Measurements from ENCODE around the gene ESPN. TPM values are rescaled to one million over a fixed set of nuclear protein-coding genes. Genes with fewer than 3 reads are reported as not detected.

Gene ESPN
- total RNA-seq, 1 donor from 2014 or later = 0.66 TPM

GRCh38 chr1:6506210-6507036 is 81.8 kb downstream of the ESPN start:
- H3K36me3 Mint-ChIP-seq (ENCODE audit: low read depth, unreplicated experiment) = no peaks in the 10 kb centered on the region
- no peaks in the 10 kb centered on the region for H3K9me3 ChIP-seq (ENCODE audit: insufficient read depth, low read depth, low read length)
- no peaks in the 10 kb centered on the region for H3K9me3 Mint-ChIP-seq (ENCODE audit: unreplicated experiment)
- no peak overlapping the region for H3K4me3 ChIP-seq (ENCODE audit: insufficient read depth, low read depth, low read length)
- H3K4me1 Mint-ChIP-seq (ENCODE audit: low read depth, unreplicated experiment) = no peaks in the 10 kb centered on the region
- no peak overlapping the region for H2AFZ ChIP-seq (ENCODE audit: low read depth, low read length)
- H3K9ac ChIP-seq (ENCODE audit: low read length) = no peak overlapping the region
- DNase-seq (ENCODE audit: low read depth) (no peak), FAIRE-seq (no peak)
- peaks cover 17% of the 10 kb centered on the region for H3K27me3 Mint-ChIP-seq (ENCODE audit: low read depth, unreplicated experiment)
- no peaks in the 10 kb centered on the region for H4K20me1 ChIP-seq (ENCODE audit: insufficient read depth, low read length)
- H3K4me2 ChIP-seq (ENCODE audit: low read length) = no peak overlapping the region
- no peak overlapping the region for H3K27ac ChIP-seq (ENCODE audit: low read depth, low read length)
- no peaks in the 10 kb centered on the region for H3K36me3 ChIP-seq (ENCODE audit: insufficient read depth, low read length)
- H3K27me3 ChIP-seq (ENCODE audit: insufficient read depth, low read length) = peaks cover 2% of the 10 kb centered on the region
- H3K4me1 ChIP-seq (ENCODE audit: insufficient read depth, low read length) = no peaks in the 10 kb centered on the region
- no peaks in the 10 kb centered on the region for H3K79me2 ChIP-seq (ENCODE audit: insufficient read depth, low read length)
- TF ChIP-seq CTCF (IDR thresholded peaks at IDR 0.05; ENCODE audit: insufficient read depth, low read depth, low read length) = no peak
- no peak for TF ChIP-seq EZH2 (IDR thresholded peaks at IDR 0.05; ENCODE audit: insufficient read depth, low read length)
- no peak overlapping the region for H3K4me3 Mint-ChIP-seq (ENCODE audit: unreplicated experiment)
- H3K27ac Mint-ChIP-seq (ENCODE audit: unreplicated experiment) = no peak overlapping the region

- FAIRE-seq (no peak), DNase-seq (ENCODE audit: low read depth) (no peak)
- no peaks in the 10 kb centered on the region for H4K20me1 ChIP-seq (ENCODE audit: insufficient read depth, low read length)
- Mint-ChIP-seq H3K36me3 (ENCODE audit: low read depth, unreplicated experiment) (no peaks in the 10 kb centered on the region), H3K27ac (ENCODE audit: unreplicated experiment) (peak overlapping the region; percentile 18), H3K9me3 (ENCODE audit: unreplicated experiment) (no peaks in the 10 kb centered on the region), H3K4me1 (ENCODE audit: low read depth, unreplicated experiment) (no peaks in the 10 kb centered on the region), H3K27me3 (ENCODE audit: low read depth, unreplicated experiment) (peaks cover 14% of the 10 kb centered on the region), H3K4me3 (ENCODE audit: unreplicated experiment) (no peak overlapping the region)
- no peaks in the 10 kb centered on the region for H3K9me3 ChIP-seq (ENCODE audit: insufficient read depth, low read depth, low read length)
- TF ChIP-seq EZH2 (IDR thresholded peaks at IDR 0.05; ENCODE audit: insufficient read depth, low read length) = no peak
- no peak for TF ChIP-seq CTCF (IDR thresholded peaks at IDR 0.05; ENCODE audit: insufficient read depth, low read depth, low read length)
- H3K79me2 ChIP-seq (ENCODE audit: insufficient read depth, low read length) = no peaks in the 10 kb centered on the region
- H3K4me1 ChIP-seq (ENCODE audit: insufficient read depth, low read length) = no peaks in the 10 kb centered on the region
- H3K9ac ChIP-seq (ENCODE audit: low read length) = no peak overlapping the region
- H3K27ac ChIP-seq (ENCODE audit: low read depth, low read length) = no peak overlapping the region
- peaks cover 2% of the 10 kb centered on the region for H3K27me3 ChIP-seq (ENCODE audit: insufficient read depth, low read length)
- H3K4me3 ChIP-seq (ENCODE audit: insufficient read depth, low read depth, low read length) = no peak overlapping the region
- no peak overlapping the region for H2AFZ ChIP-seq (ENCODE audit: low read depth, low read length)
- no peaks in the 10 kb centered on the region for H3K36me3 ChIP-seq (ENCODE audit: insufficient read depth, low read length)
- H3K4me2 ChIP-seq (ENCODE audit: low read length) = no peak overlapping the region
Observed at GRCh38 chr1:6507037-6507428, 82.5 kb downstream of the ESPN start.

DNA sequence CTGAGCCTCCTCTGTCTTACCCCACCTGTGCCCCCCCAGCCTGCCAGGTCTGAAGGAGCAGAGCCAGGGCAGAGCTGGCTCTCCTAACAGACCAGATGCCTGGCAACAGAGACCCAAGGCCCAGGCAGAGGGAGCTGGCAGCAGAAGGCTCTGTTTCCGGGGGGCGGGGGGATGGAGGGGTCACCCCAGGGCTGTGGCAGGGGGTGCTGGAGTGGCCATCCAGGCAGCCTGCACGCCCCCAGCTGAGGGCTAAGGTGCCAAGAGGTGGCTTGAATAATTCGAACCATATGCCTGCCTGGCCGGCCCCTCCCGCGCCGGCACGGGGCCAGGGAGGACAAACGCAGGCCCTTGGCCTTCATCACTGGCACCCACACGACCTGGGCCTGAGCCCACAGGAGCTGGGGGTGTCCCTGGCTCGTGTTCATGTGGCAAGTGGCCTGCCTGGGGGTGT is 82.9 kb downstream of the ESPN start:
- Histone ChIP-seq H3K79me2 (ENCODE audit: insufficient read depth, low read length) (no peaks in the 10 kb centered on the region), H3K4me1 (ENCODE audit: insufficient read depth, low read length) (no peaks in the 10 kb centered on the region), H3K27me3 (ENCODE audit: insufficient read depth, low read length) (no peaks in the 10 kb centered on the region), H3K4me3 (ENCODE audit: insufficient read depth, low read depth, low read length) (no peak overlapping the region), H4K20me1 (ENCODE audit: insufficient read depth, low read length) (no peaks in the 10 kb centered on the region), H2AFZ (ENCODE audit: low read depth, low read length) (no peak overlapping the region), H3K9ac (ENCODE audit: low read length) (no peak overlapping the region), H3K27ac (ENCODE audit: low read depth, low read length) (no peak overlapping the region), H3K4me2 (ENCODE audit: low read length) (no peak overlapping the region), H3K9me3 (ENCODE audit: insufficient read depth, low read depth, low read length) (no peaks in the 10 kb centered on the region), H3K36me3 (ENCODE audit: insufficient read depth, low read length) (no peaks in the 10 kb centered on the region)
- DNase-seq (ENCODE audit: low read depth) (no peak), FAIRE-seq (no peak)
- no peaks in the 10 kb centered on the region for H3K4me1 Mint-ChIP-seq (ENCODE audit: low read depth, unreplicated experiment)
- H3K27me3 Mint-ChIP-seq (ENCODE audit: low read depth, unreplicated experiment) = peaks cover 11% of the 10 kb centered on the region
- no peak overlapping the region for H3K27ac Mint-ChIP-seq (ENCODE audit: unreplicated experiment)
- H3K9me3 Mint-ChIP-seq (ENCODE audit: unreplicated experiment) = no peaks in the 10 kb centered on the region
- no peak for TF ChIP-seq CTCF (IDR thresholded peaks at IDR 0.05; ENCODE audit: insufficient read depth, low read depth, low read length)
- no peak for TF ChIP-seq EZH2 (IDR thresholded peaks at IDR 0.05; ENCODE audit: insufficient read depth, low read length)
- H3K36me3 Mint-ChIP-seq (ENCODE audit: low read depth, unreplicated experiment) = no peaks in the 10 kb centered on the region
- H3K4me3 Mint-ChIP-seq (ENCODE audit: unreplicated experiment) = no peak overlapping the region
